ENCODE measurements around the gene BIRC7.

DNA sequence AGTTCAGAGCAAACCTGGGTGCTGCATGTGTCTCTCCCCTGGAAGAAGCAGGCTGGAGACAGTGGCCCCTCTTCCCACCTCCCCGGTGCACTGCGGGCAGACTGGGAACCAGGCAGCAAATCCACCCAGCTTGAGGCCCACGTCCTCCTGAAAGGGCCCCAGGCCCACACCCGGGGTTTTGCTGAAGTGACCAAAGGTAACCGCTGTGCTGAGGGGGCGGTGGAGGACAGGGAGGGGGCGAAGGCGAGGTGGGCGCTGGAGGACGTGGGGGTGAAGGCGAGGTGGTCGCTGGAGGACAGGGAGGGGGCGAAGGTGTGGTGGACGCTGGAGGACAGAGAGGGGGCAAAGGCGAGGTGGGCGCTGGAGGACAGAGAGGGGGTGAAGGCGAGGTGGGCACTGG is 1.8 kb upstream of the BIRC7 start:
- TF ChIP-seq, protein P1, sequence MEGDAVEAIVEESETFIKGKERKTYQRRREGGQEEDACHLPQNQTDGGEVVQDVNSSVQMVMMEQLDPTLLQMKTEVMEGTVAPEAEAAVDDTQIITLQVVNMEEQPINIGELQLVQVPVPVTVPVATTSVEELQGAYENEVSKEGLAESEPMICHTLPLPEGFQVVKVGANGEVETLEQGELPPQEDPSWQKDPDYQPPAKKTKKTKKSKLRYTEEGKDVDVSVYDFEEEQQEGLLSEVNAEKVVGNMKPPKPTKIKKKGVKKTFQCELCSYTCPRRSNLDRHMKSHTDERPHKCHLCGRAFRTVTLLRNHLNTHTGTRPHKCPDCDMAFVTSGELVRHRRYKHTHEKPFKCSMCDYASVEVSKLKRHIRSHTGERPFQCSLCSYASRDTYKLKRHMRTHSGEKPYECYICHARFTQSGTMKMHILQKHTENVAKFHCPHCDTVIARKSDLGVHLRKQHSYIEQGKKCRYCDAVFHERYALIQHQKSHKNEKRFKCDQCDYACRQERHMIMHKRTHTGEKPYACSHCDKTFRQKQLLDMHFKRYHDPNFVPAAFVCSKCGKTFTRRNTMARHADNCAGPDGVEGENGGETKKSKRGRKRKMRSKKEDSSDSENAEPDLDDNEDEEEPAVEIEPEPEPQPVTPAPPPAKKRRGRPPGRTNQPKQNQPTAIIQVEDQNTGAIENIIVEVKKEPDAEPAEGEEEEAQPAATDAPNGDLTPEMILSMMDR (conservative IDR thresholded peaks at IDR 0.05), result no peak
- TF ChIP-seq EZH2 (IDR thresholded peaks at IDR 0.05; ENCODE audit: low read depth), result no peak
